Measurements from ENCODE around the gene DLGAP4. TPM values are rescaled to one million over a fixed set of nuclear protein-coding genes. Genes with fewer than 3 reads are reported as not detected.

Gene DLGAP4
- total and polyA plus RNA-seq, 10 of the 15 experiments (the other 5 are each of a cell fraction or from before 2014, with no cell fraction given) = 0.42 to 43.3 (median 19.0) TPM

DNA sequence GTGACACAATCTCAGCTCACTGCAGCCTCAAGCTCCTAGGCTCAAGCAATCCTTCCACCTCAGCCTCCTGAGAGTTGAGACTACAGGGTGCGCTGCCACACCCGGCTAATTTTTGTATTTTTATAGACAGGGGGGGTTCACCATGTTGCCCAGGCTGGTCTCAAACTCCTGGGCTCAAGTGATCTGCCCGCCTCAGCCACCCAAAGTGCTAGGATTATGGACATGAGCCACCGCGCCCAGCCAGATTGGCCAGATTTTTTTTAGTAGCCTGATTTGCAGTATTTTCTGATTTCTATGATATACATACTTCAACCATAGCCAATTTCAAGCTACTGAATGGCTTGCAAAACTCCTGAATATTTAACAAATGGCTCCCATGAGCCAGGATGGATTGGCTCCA is 21.4 kb upstream of the DLGAP4 start:
- in situ Hi-C loops (cut with MboI) (no loop called here), intact Hi-C loops (cut with micrococcal nuclease; ENCODE audit: unreplicated experiment) (no loop called here)
- FAIRE-seq (no peak), DNase-seq (ENCODE audit: low read depth, low spot score) (no peak), ATAC-seq (no peak)
- Histone ChIP-seq H3K4me2 (ENCODE audit: control insufficient read depth, insufficient read depth) (no peak overlapping the region), H3K9ac (ENCODE audit: control insufficient read depth, insufficient read depth, low read length) (no peak overlapping the region), H3K4me3 (no peak overlapping the region), H4K20me1 (ENCODE audit: control insufficient read depth, insufficient read depth) (no peaks in the 10 kb centered on the region), H3K27me3 (replicated peaks in 1 of 2; ENCODE audit: control insufficient read depth in 2 of 2, insufficient read depth in 2 of 2, low read length in 1 of 2) (no peaks in the 10 kb centered on the region), H3K79me2 (ENCODE audit: control insufficient read depth, insufficient read depth, low read length) (no peaks in the 10 kb centered on the region), H3K4me1 (ENCODE audit: control insufficient read depth, insufficient read depth, low read length) (no peaks in the 10 kb centered on the region), H3K27ac (ENCODE audit: control insufficient read depth, insufficient read depth) (no peak overlapping the region), H2AFZ (ENCODE audit: control insufficient read depth, low read depth, low read length) (no peak overlapping the region), H3K9me3 (replicated peaks; ENCODE audit: control insufficient read depth, insufficient read depth, low read length) (no peaks in the 10 kb centered on the region), H3K36me3 (ENCODE audit: control insufficient read depth in 2 of 2, insufficient read depth in 2 of 2, low read length in 1 of 2) (no peaks in the 10 kb centered on the region)
- WGBS (ENCODE audit: insufficient coverage, insufficient replicate concordance, low lambda C conversion rate, missing lambda C conversion rate) = 53% methylated on average over 5 of the region's 5 CpGs
- ChIA-PET SMC1A (ENCODE audit: uncharacterized antibody, unreplicated experiment) (no interaction called here), RAD21 (ENCODE audit: unreplicated experiment) (no interaction called here), POLR2A (no interaction called here), CTCF (no interaction called here)
- TF ChIP-seq MTA2 (IDR thresholded peaks at IDR 0.05; ENCODE audit: low read depth) (no peak), STAT1 (conservative IDR thresholded peaks at IDR 0.05) (no peak), STAT3 (IDR thresholded peaks at IDR 0.05; ENCODE audit: low read depth, low read length) (no peak), KAT2A (conservative IDR thresholded peaks at IDR 0.05; ENCODE audit: control insufficient read depth, low read depth, low read length) (no peak)
- TF ChIP-seq, protein P1, sequence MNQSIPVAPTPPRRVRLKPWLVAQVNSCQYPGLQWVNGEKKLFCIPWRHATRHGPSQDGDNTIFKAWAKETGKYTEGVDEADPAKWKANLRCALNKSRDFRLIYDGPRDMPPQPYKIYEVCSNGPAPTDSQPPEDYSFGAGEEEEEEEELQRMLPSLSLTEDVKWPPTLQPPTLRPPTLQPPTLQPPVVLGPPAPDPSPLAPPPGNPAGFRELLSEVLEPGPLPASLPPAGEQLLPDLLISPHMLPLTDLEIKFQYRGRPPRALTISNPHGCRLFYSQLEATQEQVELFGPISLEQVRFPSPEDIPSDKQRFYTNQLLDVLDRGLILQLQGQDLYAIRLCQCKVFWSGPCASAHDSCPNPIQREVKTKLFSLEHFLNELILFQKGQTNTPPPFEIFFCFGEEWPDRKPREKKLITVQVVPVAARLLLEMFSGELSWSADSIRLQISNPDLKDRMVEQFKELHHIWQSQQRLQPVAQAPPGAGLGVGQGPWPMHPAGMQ (IDR thresholded peaks at IDR 0.05; ENCODE audit: borderline replicate concordance) = no peak
- TF ChIP-seq, protein P2, sequence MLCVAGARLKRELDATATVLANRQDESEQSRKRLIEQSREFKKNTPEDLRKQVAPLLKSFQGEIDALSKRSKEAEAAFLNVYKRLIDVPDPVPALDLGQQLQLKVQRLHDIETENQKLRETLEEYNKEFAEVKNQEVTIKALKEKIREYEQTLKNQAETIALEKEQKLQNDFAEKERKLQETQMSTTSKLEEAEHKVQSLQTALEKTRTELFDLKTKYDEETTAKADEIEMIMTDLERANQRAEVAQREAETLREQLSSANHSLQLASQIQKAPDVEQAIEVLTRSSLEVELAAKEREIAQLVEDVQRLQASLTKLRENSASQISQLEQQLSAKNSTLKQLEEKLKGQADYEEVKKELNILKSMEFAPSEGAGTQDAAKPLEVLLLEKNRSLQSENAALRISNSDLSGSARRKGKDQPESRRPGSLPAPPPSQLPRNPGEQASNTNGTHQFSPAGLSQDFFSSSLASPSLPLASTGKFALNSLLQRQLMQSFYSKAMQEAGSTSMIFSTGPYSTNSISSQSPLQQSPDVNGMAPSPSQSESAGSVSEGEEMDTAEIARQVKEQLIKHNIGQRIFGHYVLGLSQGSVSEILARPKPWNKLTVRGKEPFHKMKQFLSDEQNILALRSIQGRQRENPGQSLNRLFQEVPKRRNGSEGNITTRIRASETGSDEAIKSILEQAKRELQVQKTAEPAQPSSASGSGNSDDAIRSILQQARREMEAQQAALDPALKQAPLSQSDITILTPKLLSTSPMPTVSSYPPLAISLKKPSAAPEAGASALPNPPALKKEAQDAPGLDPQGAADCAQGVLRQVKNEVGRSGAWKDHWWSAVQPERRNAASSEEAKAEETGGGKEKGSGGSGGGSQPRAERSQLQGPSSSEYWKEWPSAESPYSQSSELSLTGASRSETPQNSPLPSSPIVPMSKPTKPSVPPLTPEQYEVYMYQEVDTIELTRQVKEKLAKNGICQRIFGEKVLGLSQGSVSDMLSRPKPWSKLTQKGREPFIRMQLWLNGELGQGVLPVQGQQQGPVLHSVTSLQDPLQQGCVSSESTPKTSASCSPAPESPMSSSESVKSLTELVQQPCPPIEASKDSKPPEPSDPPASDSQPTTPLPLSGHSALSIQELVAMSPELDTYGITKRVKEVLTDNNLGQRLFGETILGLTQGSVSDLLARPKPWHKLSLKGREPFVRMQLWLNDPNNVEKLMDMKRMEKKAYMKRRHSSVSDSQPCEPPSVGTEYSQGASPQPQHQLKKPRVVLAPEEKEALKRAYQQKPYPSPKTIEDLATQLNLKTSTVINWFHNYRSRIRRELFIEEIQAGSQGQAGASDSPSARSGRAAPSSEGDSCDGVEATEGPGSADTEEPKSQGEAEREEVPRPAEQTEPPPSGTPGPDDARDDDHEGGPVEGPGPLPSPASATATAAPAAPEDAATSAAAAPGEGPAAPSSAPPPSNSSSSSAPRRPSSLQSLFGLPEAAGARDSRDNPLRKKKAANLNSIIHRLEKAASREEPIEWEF (IDR thresholded peaks at IDR 0.05; ENCODE audit: insufficient replicate concordance, low read depth, low read length) = no peak
- no TSS peak for BruUV-seq (replicated peaks)

All from GM12878 (cell line).